Measurements from ENCODE around the gene KRT1.

DNA sequence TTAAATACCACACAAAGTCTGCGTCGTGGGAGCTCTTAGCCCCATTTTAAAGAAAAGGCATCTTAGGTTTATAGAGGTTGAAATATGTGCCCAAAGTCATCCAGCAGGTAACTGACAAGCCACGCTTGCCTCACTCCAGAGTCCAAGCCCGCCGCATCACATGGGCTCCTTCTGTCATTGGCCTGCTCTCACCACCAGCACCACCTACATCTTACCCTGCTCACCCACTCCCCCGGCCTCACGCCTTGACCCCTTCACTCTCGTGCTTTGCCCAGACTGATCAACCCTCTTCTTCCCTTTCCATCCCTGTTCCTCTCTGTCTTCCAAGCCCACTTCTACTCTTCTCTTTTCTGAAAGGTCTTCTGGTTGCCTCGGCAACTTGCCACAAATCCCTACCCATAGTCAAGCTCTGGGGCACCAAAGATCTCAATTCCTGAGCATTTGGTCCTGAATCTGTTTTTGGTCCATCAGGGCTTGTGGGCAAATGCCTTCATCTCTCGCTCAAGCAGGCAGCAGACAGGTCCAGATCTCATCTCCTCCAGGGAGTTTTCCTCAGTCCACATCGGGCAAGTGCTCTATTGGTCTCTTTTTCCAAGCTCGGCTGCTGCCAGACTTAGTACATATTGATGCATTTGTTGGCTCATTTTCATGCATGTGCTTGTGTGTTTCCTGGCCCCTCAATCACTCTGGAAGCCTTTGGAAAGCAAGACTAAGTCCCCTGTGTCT is 3.5 kb upstream of the KRT1 start:
- TF ChIP-seq, protein P1, sequence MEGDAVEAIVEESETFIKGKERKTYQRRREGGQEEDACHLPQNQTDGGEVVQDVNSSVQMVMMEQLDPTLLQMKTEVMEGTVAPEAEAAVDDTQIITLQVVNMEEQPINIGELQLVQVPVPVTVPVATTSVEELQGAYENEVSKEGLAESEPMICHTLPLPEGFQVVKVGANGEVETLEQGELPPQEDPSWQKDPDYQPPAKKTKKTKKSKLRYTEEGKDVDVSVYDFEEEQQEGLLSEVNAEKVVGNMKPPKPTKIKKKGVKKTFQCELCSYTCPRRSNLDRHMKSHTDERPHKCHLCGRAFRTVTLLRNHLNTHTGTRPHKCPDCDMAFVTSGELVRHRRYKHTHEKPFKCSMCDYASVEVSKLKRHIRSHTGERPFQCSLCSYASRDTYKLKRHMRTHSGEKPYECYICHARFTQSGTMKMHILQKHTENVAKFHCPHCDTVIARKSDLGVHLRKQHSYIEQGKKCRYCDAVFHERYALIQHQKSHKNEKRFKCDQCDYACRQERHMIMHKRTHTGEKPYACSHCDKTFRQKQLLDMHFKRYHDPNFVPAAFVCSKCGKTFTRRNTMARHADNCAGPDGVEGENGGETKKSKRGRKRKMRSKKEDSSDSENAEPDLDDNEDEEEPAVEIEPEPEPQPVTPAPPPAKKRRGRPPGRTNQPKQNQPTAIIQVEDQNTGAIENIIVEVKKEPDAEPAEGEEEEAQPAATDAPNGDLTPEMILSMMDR (IDR thresholded peaks at IDR 0.05; ENCODE audit: insufficient read depth, low read length, poor library complexity, severe bottlenecking), result no peak
- no peak for TF ChIP-seq EZH2phosphoT487 (conservative IDR thresholded peaks at IDR 0.05; ENCODE audit: low read length)

Data from SU-DHL-6 (cell line).